ENCODE data around the gene FER.

DNA sequence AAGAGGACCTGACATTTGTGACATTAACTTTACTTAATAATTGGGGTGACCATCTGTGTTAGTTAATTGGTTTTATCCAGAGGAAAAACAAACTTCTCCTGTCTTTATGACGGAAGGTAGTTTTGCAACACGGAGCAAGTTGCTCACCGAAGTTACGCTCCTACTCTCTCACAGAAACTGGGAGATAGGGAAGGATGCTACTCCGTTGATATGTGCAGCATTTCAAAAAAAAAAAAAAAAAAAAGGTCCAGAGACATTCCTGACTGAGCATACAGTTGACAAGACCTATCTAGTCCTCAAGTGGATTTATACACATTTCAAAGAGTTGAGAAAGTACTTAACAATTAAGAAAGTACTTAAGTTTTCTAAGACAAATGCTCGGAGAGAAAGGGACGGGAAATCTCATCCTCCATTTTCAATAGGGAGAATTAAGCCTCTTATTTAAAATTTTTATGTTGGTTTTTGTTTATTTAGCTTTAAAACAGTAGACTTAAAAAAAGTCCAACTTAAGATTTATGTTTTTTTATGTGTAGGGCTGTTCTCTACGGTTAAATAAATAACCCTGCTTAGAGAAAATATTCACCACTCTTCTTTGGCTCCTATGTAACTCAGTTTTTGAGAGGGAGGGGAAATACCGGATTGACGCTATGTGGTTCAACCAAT lies 455 bp upstream of the FER start:
- no peak for TF ChIP-seq CTCF (IDR thresholded peaks at IDR 0.05)
- TF ChIP-seq POLR2A (IDR thresholded peaks at IDR 0.05) = no peak
